ENCODE data around the gene ASXL3.

ASXL3 gene

GRCh38 chr18:33577685-33578517 lies at the start of gene ASXL3:
ASXL3 (plus strand) TSS chr18:33578219; CDS start chr18:33578632, 413 bp downstream.
- DNase-seq (ENCODE audit: low spot score): no peak

- no peak for DNase-seq (ENCODE audit: low spot score)
These were observed 45.0 kb upstream of the ASXL3 start for GRCh38 chr18:33532978-33533377.

GRCh38 chr18:33536904-33537303 lies 41.1 kb upstream of the ASXL3 start:
- DNase-seq (ENCODE audit: low spot score): no peak

GRCh38 chr18:33538418-33539042 lies 39.5 kb upstream of the ASXL3 start:
- no peak for DNase-seq (ENCODE audit: low spot score)

- DNase-seq (ENCODE audit: low spot score): no peak
These were observed 37.6 kb upstream of the ASXL3 start for GRCh38 chr18:33540392-33540791.

GRCh38 chr18:33541316-33541715 lies 36.7 kb upstream of the ASXL3 start:
- DNase-seq (ENCODE audit: low spot score): no peak

GRCh38 chr18:33556846-33557245 lies 21.2 kb upstream of the ASXL3 start:
- no peak for DNase-seq (ENCODE audit: low spot score)

- DNase-seq (ENCODE audit: low spot score): no peak
These were observed 20.3 kb upstream of the ASXL3 start for GRCh38 chr18:33557706-33558105.

GRCh38 chr18:33558529-33558928 lies 19.5 kb upstream of the ASXL3 start:
- DNase-seq (ENCODE audit: low spot score): no peak

GRCh38 chr18:33560686-33561370 lies 17.2 kb upstream of the ASXL3 start:
- no peak for DNase-seq (ENCODE audit: low spot score)

GRCh38 chr18:33562741-33563140 lies 15.3 kb upstream of the ASXL3 start:
- DNase-seq (ENCODE audit: low spot score): no peak

- DNase-seq (ENCODE audit: low spot score): no peak
These were observed 10.3 kb upstream of the ASXL3 start for GRCh38 chr18:33567705-33568104.

GRCh38 chr18:33571998-33572787 lies 5.8 kb upstream of the ASXL3 start:
- DNase-seq (ENCODE audit: low spot score): no peak

GRCh38 chr18:33573193-33573592 lies 4.8 kb upstream of the ASXL3 start:
- DNase-seq (ENCODE audit: low spot score): no peak

GRCh38 chr18:33575451-33575850 lies 2.6 kb upstream of the ASXL3 start:
- no peak for DNase-seq (ENCODE audit: low spot score)

- DNase-seq (ENCODE audit: low spot score): no peak
These were observed 896 bp upstream of the ASXL3 start for GRCh38 chr18:33576999-33577646.

- no peak for DNase-seq (ENCODE audit: low spot score)
These were observed 714 bp downstream of the ASXL3 start for GRCh38 chr18:33578518-33579348.

GRCh38 chr18:33579349-33580215 lies 1.6 kb downstream of the ASXL3 start:
- DNase-seq (ENCODE audit: low spot score): peak; percentile 0

GRCh38 chr18:33580546-33580945 lies 2.5 kb downstream of the ASXL3 start:
- DNase-seq (ENCODE audit: low spot score): no peak

GRCh38 chr18:33581856-33582255 lies 3.8 kb downstream of the ASXL3 start:
- no peak for DNase-seq (ENCODE audit: low spot score)
